ENCODE results near the gene OSBPL3.

GRCh38 chr7:24764972-24765744 is 214.8 kb downstream of the OSBPL3 start:
- TF ChIP-seq MAX (IDR thresholded peaks at IDR 0.05) (no peak), CTCF (IDR thresholded peaks at IDR 0.05; ENCODE audit: low read depth, low read length, missing input control) (no peak), SP1 (IDR thresholded peaks at IDR 0.05) (no peak), REST (IDR thresholded peaks at IDR 0.05) (no peak), YY1 (IDR thresholded peaks at IDR 0.05) (no peak), RAD21 (IDR thresholded peaks at IDR 0.05) (no peak), HNF4A (conservative IDR thresholded peaks at IDR 0.05) (no peak)

Measured in liver (tissue), 3 donors.